ENCODE results near the gene WWOX.

DNA sequence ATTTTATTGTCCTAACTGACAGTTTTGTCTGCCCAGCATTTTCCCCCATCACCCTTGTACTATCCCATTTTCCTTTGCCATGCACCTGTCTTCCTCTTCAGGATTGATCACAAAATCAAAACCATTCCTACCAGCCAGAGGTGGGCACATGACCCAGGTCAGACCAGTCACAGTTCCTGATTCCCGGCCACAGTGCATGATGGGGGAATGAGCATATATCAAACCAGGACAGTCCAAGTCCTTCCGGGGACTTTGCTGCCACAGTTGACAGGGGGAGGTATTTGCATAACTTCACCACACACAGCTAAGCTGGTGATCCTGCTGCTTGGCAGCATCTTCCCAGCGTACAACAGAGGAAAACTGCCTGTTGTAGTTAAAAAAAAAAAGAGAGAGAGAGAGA lies 493.9 kb downstream of the WWOX start:
- TF ChIP-seq, protein P1, sequence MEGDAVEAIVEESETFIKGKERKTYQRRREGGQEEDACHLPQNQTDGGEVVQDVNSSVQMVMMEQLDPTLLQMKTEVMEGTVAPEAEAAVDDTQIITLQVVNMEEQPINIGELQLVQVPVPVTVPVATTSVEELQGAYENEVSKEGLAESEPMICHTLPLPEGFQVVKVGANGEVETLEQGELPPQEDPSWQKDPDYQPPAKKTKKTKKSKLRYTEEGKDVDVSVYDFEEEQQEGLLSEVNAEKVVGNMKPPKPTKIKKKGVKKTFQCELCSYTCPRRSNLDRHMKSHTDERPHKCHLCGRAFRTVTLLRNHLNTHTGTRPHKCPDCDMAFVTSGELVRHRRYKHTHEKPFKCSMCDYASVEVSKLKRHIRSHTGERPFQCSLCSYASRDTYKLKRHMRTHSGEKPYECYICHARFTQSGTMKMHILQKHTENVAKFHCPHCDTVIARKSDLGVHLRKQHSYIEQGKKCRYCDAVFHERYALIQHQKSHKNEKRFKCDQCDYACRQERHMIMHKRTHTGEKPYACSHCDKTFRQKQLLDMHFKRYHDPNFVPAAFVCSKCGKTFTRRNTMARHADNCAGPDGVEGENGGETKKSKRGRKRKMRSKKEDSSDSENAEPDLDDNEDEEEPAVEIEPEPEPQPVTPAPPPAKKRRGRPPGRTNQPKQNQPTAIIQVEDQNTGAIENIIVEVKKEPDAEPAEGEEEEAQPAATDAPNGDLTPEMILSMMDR (IDR thresholded peaks at IDR 0.05; ENCODE audit: poor library complexity), result no peak
- TF ChIP-seq EZH2phosphoT487 (IDR thresholded peaks at IDR 0.05; ENCODE audit: low read depth, severe bottlenecking, unreplicated experiment) (no peak), EZH2 (IDR thresholded peaks at IDR 0.05; ENCODE audit: borderline replicate concordance) (no peak)

All from hepatocyte (in vitro differentiated cells).